ENCODE results near the gene MMP21. TPM values are rescaled to one million over a fixed set of nuclear protein-coding genes. Genes with fewer than 3 reads are reported as not detected.

MMP21 gene
- total RNA-seq, 1 experiment from 2014 or later = not detected

GRCh38 chr10:125785791-125786190, 10.2 kb upstream of the MMP21 start:
- H3K79me1 ChIP-seq (ENCODE audit: insufficient read depth, low read depth, low read length, poor library complexity, severe bottlenecking) = no peaks in the 10 kb centered on the region
- H2BK5ac ChIP-seq (ENCODE audit: insufficient read length, low read length) = no peak overlapping the region
- no peak overlapping the region for H3K4ac ChIP-seq (ENCODE audit: low read depth, low read length)
- no peaks in the 10 kb centered on the region for H3K4me1 Mint-ChIP-seq
- H3K27me3 ChIP-seq (ENCODE audit: insufficient read depth, low read length) = no peaks in the 10 kb centered on the region
- no peaks in the 10 kb centered on the region; a peak in 3 of 7 replicates for H3K36me3 Mint-ChIP-seq (ENCODE audit: insufficient read depth in 1 of 3, low read depth in 3 of 3)
- no peak for DNase-seq
- no peak overlapping the region for H2BK12ac ChIP-seq (ENCODE audit: insufficient read length, low read depth, low read length)
- H3K14ac ChIP-seq (ENCODE audit: insufficient read depth, low read length) = no peak overlapping the region
- H3K79me2 ChIP-seq (ENCODE audit: insufficient read depth, low read length) = no peaks in the 10 kb centered on the region
- no CpG with 5 or more reads among the region's 9 CpGs for WGBS (ENCODE audit: extremely low coverage, insufficient read length, low lambda C conversion rate)
- no peak overlapping the region for H2AFZ ChIP-seq (ENCODE audit: low read length)
- H3K27me3 Mint-ChIP-seq (ENCODE audit: low read depth) = no peaks in the 10 kb centered on the region
- no peak overlapping the region for H3K56ac ChIP-seq (ENCODE audit: insufficient read length, low read depth, low read length)
- H2BK20ac ChIP-seq (ENCODE audit: low read depth, low read length, poor library complexity, severe bottlenecking) = no peak overlapping the region
- no peak overlapping the region for H4K8ac ChIP-seq (replicated peaks; ENCODE audit: insufficient read length, low read depth, low read length)
- no peak overlapping the region for H3K27ac Mint-ChIP-seq
- H3K23me2 ChIP-seq (ENCODE audit: insufficient read length, low read depth, low read length, poor library complexity, severe bottlenecking) = no peaks in the 10 kb centered on the region
- no peak overlapping the region for H3K9ac ChIP-seq (ENCODE audit: extremely low read depth, insufficient read length, low read length)
- TF ChIP-seq, protein P1, sequence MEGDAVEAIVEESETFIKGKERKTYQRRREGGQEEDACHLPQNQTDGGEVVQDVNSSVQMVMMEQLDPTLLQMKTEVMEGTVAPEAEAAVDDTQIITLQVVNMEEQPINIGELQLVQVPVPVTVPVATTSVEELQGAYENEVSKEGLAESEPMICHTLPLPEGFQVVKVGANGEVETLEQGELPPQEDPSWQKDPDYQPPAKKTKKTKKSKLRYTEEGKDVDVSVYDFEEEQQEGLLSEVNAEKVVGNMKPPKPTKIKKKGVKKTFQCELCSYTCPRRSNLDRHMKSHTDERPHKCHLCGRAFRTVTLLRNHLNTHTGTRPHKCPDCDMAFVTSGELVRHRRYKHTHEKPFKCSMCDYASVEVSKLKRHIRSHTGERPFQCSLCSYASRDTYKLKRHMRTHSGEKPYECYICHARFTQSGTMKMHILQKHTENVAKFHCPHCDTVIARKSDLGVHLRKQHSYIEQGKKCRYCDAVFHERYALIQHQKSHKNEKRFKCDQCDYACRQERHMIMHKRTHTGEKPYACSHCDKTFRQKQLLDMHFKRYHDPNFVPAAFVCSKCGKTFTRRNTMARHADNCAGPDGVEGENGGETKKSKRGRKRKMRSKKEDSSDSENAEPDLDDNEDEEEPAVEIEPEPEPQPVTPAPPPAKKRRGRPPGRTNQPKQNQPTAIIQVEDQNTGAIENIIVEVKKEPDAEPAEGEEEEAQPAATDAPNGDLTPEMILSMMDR (conservative IDR thresholded peaks at IDR 0.05) = no peak
- no peak overlapping the region for H3T11ph ChIP-seq (ENCODE audit: low read length)
- no peak overlapping the region for H2BK15ac ChIP-seq (ENCODE audit: low read depth, low read length)
- no peak overlapping the region for H2BK120ac ChIP-seq (ENCODE audit: low read depth, low read length, poor library complexity, severe bottlenecking)
- H4K5ac ChIP-seq (ENCODE audit: insufficient read length, low read depth, low read length) = no peak overlapping the region
- no peaks in the 10 kb centered on the region for H3K9me3 ChIP-seq (ENCODE audit: control insufficient read depth, low read depth, low read length)
- H3K4me3 Mint-ChIP-seq = no peak overlapping the region
- no peak overlapping the region for H3K18ac ChIP-seq (ENCODE audit: insufficient read length, low read depth, low read length)
- H3K4me1 ChIP-seq (ENCODE audit: insufficient read depth, low read length) = no peaks in the 10 kb centered on the region
- no peak overlapping the region for H2AK5ac ChIP-seq (ENCODE audit: insufficient read length, low read length)
- H3K9me3 Mint-ChIP-seq = no peaks in the 10 kb centered on the region
- no peak overlapping the region for H4K91ac ChIP-seq (ENCODE audit: insufficient read length, low read depth, low read length)
- H3K4me2 ChIP-seq (ENCODE audit: insufficient read depth, insufficient read length, low read length) = no peak overlapping the region
- no peaks in the 10 kb centered on the region for H4K20me1 ChIP-seq (ENCODE audit: control insufficient read depth, insufficient read depth, insufficient read length)
- no peak overlapping the region for H3K27ac ChIP-seq (ENCODE audit: insufficient read length, low read depth, low read length)
- no peak overlapping the region for H3K23ac ChIP-seq (ENCODE audit: insufficient read length, low read depth, low read length)

Data from H9 (cell line).